ENCODE data around the gene HEG1. TPM values are rescaled to one million over a fixed set of nuclear protein-coding genes. Genes with fewer than 3 reads are reported as not detected.
A peak's percentile ranks its signal among the peaks of the same experiment; 100 is the strongest.

Gene HEG1
- total and polyA plus RNA-seq, 2 donors: 3.7 to 4.7 TPM

DNA sequence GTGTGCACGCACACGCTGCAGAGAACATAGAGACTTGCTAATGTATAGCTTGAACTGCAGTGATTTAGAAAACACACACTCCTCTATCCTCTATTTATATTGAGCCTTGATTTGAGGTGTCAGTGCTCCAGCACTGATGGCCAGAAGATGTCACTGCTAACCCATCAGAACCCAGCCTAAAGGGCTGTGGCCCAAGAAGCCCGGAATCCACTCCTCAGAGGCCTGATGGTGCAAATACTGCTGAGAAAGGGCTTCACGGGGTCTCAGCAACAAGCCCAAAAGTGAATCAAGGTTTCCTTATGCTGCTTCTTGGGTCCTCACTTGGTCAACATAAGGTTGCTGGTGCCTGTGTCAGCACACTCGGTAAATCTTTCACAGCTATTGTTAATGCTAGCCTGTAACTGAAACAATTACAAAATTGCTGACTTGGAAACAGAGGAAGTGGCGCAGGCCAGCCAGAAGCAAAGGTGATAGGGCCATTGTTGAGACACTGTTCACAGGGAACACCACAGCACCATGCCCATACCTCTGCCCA is 60.3 kb downstream of the HEG1 start:
- peaks cover 2 to 9% of the 10 kb centered on the region in 2 donors for H3K36me3 ChIP-seq (ENCODE audit: control insufficient read depth in 2 of 2, insufficient read depth in 2 of 2, low read length in 1 of 2)
- H3K27ac ChIP-seq (ENCODE audit: low read depth in 1 of 2, low read length in 1 of 2): peak overlapping the region in 1 of 2 donors; percentile 33
- H3K9me3 ChIP-seq (ENCODE audit: control insufficient read depth in 2 of 2, insufficient read depth in 1 of 2, low read length in 1 of 2): no peaks in the 10 kb centered on the region
- peaks cover 0 to 12% of the 10 kb centered on the region in 2 donors for H3K4me1 ChIP-seq (ENCODE audit: control insufficient read depth in 2 of 2, insufficient read depth in 2 of 2, low read length in 2 of 2)
- no peak overlapping the region for H3K4me3 ChIP-seq (ENCODE audit: low read length in 2 of 2)
- WGBS: 63% methylated on average over 6 of the region's 6 CpGs
- H3K27me3 ChIP-seq (ENCODE audit: control insufficient read depth in 2 of 2, insufficient read depth in 1 of 2, low read length in 1 of 2): no peaks in the 10 kb centered on the region
- DNase-seq (ENCODE audit: low read depth in 6 of 9, low spot score in 9 of 9): peak in 7 of 9 donors; percentile 42 to 80 (median 59)

GRCh38 chr3:124993466-124993865 is 62.3 kb downstream of the HEG1 start:
- no peak for DNase-seq (ENCODE audit: low read depth in 6 of 9, low spot score in 9 of 9)

DNA sequence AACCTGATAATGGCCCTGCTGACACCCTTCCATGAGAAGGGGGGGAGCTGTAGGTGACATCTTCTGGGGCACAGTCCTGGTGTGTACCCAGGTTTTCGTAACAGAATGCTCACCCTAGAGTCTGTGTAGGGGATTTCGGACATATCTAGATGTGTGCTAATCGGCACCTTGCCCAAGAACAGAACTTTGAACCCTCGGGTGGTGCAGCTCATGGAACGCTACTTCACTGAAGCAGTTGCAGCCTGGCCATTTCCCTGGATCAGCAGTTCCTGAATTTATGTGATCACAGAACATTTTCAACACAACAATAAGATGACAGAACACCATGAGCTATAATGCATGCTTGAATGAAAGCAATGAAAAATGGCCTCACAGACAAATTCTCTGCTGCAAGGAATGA is 63.8 kb downstream of the HEG1 start:
- no peak overlapping the region for H3K27ac ChIP-seq (ENCODE audit: low read depth in 1 of 2, low read length in 1 of 2)
- peaks cover 0 to 5% of the 10 kb centered on the region in 2 donors for H3K4me1 ChIP-seq (ENCODE audit: control insufficient read depth in 2 of 2, insufficient read depth in 2 of 2, low read length in 2 of 2)
- 96% methylated on average over 5 of the region's 5 CpGs for WGBS
- no peaks in the 10 kb centered on the region for H3K27me3 ChIP-seq (ENCODE audit: control insufficient read depth in 2 of 2, insufficient read depth in 1 of 2, low read length in 1 of 2)
- DNase-seq (ENCODE audit: low read depth in 6 of 9, low spot score in 9 of 9): no peak
- H3K36me3 ChIP-seq (ENCODE audit: control insufficient read depth in 2 of 2, insufficient read depth in 2 of 2, low read length in 1 of 2): peaks cover 6 to 16% of the 10 kb centered on the region in 2 donors
- no peak overlapping the region for H3K4me3 ChIP-seq (ENCODE audit: low read length in 2 of 2)
- H3K9me3 ChIP-seq (ENCODE audit: control insufficient read depth in 2 of 2, insufficient read depth in 1 of 2, low read length in 1 of 2): no peaks in the 10 kb centered on the region

More at GRCh38 chr3:124993466-124993865, 62.3 kb downstream of the HEG1 start:
- Histone ChIP-seq H3K4me1 (ENCODE audit: control insufficient read depth in 2 of 2, insufficient read depth in 2 of 2, low read length in 2 of 2) (peaks cover 0 to 5% of the 10 kb centered on the region in 2 donors), H3K9me3 (ENCODE audit: control insufficient read depth in 2 of 2, insufficient read depth in 1 of 2, low read length in 1 of 2) (no peaks in the 10 kb centered on the region), H3K27me3 (ENCODE audit: control insufficient read depth in 2 of 2, insufficient read depth in 1 of 2, low read length in 1 of 2) (no peaks in the 10 kb centered on the region), H3K36me3 (ENCODE audit: control insufficient read depth in 2 of 2, insufficient read depth in 2 of 2, low read length in 1 of 2) (peaks cover 6 to 16% of the 10 kb centered on the region in 2 donors), H3K27ac (ENCODE audit: low read depth in 1 of 2, low read length in 1 of 2) (no peak overlapping the region), H3K4me3 (ENCODE audit: low read length in 2 of 2) (no peak overlapping the region)
- 96% methylated on average over 7 of the region's 7 CpGs for WGBS

DNA sequence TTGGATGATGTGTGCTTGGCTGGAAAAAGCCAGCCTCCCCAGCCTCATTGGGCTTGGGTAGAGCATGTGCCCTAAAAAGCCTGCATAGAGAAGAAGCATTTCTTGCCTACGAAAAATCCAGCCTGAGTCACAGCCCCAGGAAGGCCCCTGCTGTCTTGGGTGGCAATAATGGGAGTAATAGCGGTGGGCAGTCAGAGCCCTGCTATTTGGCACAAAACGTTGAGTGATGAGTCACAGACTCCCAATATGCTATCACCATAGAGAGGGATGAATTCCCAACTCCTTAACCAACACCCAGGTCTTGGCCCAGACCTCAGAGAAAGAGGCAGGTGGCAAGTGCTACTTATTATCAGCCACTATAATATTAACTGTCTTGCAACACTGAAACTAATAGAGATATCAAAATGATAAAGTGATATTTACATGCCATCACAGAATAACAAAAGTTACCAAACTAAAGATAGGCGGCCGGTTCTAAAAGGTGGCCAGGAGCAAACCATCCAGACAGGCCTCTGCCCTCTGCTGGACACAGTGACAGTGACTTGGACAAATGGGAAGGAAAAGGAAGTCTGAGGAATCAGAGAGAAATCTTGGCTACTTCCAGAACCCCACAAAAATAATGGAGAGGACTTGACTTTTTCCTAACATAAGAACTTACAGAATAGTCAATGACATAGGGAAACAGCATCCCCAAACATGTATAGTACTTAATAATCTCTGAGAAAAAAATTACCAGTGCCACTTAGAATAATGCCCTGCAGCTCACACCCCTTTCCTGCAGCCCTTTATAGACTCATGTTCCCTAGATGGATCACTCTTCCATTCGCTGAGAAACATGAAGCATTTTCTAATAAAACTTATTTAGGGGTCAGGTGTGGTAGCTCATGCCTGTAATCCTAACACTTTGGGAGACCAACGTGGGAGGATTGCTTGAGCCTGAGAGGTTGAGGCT is 69.3 kb downstream of the HEG1 start:
- DNase-seq (ENCODE audit: low read depth in 6 of 9, low spot score in 9 of 9): no peak
- Histone ChIP-seq H3K4me1 (ENCODE audit: control insufficient read depth in 2 of 2, insufficient read depth in 2 of 2, low read length in 2 of 2) (no peaks in the 10 kb centered on the region), H3K9me3 (ENCODE audit: control insufficient read depth in 2 of 2, insufficient read depth in 1 of 2, low read length in 1 of 2) (no peaks in the 10 kb centered on the region), H3K36me3 (ENCODE audit: control insufficient read depth in 2 of 2, insufficient read depth in 2 of 2, low read length in 1 of 2) (peaks cover 6 to 8% of the 10 kb centered on the region in 2 donors), H3K27me3 (ENCODE audit: control insufficient read depth in 2 of 2, insufficient read depth in 1 of 2, low read length in 1 of 2) (no peaks in the 10 kb centered on the region), H3K27ac (ENCODE audit: low read depth in 1 of 2, low read length in 1 of 2) (no peak overlapping the region), H3K4me3 (ENCODE audit: low read length in 2 of 2) (no peak overlapping the region)
- 91% methylated on average over 7 of the region's 7 CpGs for WGBS

GRCh38 chr3:124985349-124985748 is 70.4 kb downstream of the HEG1 start:
- Histone ChIP-seq H3K9me3 (ENCODE audit: control insufficient read depth in 2 of 2, insufficient read depth in 1 of 2, low read length in 1 of 2) (no peaks in the 10 kb centered on the region), H3K4me3 (ENCODE audit: low read length in 2 of 2) (no peak overlapping the region), H3K4me1 (ENCODE audit: control insufficient read depth in 2 of 2, insufficient read depth in 2 of 2, low read length in 2 of 2) (no peaks in the 10 kb centered on the region), H3K27ac (ENCODE audit: low read depth in 1 of 2, low read length in 1 of 2) (no peak overlapping the region), H3K27me3 (ENCODE audit: control insufficient read depth in 2 of 2, insufficient read depth in 1 of 2, low read length in 1 of 2) (no peaks in the 10 kb centered on the region), H3K36me3 (ENCODE audit: control insufficient read depth in 2 of 2, insufficient read depth in 2 of 2, low read length in 1 of 2) (peaks cover 4 to 8% of the 10 kb centered on the region in 2 donors)
- DNase-seq (ENCODE audit: low read depth in 6 of 9, low spot score in 9 of 9): no peak
- WGBS: 96% methylated on average over 4 of the region's 4 CpGs

- Histone ChIP-seq H3K9me3 (ENCODE audit: control insufficient read depth in 2 of 2, insufficient read depth in 1 of 2, low read length in 1 of 2) (no peaks in the 10 kb centered on the region), H3K36me3 (ENCODE audit: control insufficient read depth in 2 of 2, insufficient read depth in 2 of 2, low read length in 1 of 2) (peaks cover 0 to 4% of the 10 kb centered on the region in 2 donors), H3K27me3 (ENCODE audit: control insufficient read depth in 2 of 2, insufficient read depth in 1 of 2, low read length in 1 of 2) (no peaks in the 10 kb centered on the region), H3K4me3 (ENCODE audit: low read length in 2 of 2) (no peak overlapping the region), H3K4me1 (ENCODE audit: control insufficient read depth in 2 of 2, insufficient read depth in 2 of 2, low read length in 2 of 2) (no peaks in the 10 kb centered on the region), H3K27ac (ENCODE audit: low read depth in 1 of 2, low read length in 1 of 2) (no peak overlapping the region)
- 98% methylated on average over 3 of the region's 3 CpGs for WGBS
- no peak for DNase-seq (ENCODE audit: low read depth in 6 of 9, low spot score in 9 of 9)
These were observed 71.0 kb downstream of the HEG1 start for GRCh38 chr3:124984754-124985153.

DNA sequence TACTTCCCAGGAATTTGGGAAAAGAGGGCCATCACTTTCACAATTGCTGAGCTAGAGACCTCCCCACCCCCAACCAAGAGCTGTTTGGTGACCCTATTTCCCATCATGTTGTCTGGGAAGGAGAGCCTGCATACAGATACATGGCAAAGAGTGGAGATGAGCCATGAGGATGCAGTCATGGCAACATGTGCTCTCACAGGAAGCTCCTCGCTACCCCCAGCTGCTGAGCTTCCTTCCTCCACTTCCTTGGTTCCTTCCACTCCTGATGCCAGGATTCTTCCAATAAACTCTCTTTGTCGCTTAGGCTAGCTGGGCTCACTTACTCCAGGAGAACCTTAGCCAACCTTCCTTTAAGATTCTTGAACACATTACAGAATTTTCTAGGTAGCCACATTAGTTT is 72.9 kb downstream of the HEG1 start:
- Histone ChIP-seq H3K9me3 (ENCODE audit: control insufficient read depth in 2 of 2, insufficient read depth in 1 of 2, low read length in 1 of 2) (no peaks in the 10 kb centered on the region), H3K4me3 (ENCODE audit: low read length in 2 of 2) (no peak overlapping the region), H3K27ac (ENCODE audit: low read depth in 1 of 2, low read length in 1 of 2) (no peak overlapping the region), H3K27me3 (ENCODE audit: control insufficient read depth in 2 of 2, insufficient read depth in 1 of 2, low read length in 1 of 2) (no peaks in the 10 kb centered on the region), H3K4me1 (ENCODE audit: control insufficient read depth in 2 of 2, insufficient read depth in 2 of 2, low read length in 2 of 2) (no peaks in the 10 kb centered on the region), H3K36me3 (ENCODE audit: control insufficient read depth in 2 of 2, insufficient read depth in 2 of 2, low read length in 1 of 2) (no peaks in the 10 kb centered on the region)
- WGBS: 99% methylated on average over 2 of the region's 2 CpGs
- DNase-seq (ENCODE audit: low read depth in 6 of 9, low spot score in 9 of 9): no peak

DNA sequence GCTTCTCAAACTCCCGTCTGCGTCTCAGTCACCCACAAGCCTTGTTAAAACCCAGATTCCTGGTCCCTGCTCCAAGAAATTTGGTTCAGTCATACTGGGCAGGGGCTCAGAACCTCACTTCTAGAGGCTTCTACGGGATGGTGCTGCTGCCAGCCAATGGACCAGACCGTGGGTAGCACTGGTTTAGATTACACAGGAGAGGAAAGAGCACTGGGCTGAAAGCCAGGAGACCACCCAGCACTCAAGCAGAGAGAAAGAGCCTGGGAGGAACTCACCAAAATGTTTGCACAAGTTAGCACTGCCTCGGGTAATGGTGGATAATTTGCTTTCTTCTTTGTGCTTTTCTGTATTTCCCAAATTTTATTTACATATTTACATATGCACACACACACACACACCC is 74.3 kb downstream of the HEG1 start:
- no peaks in the 10 kb centered on the region for H3K4me1 ChIP-seq (ENCODE audit: control insufficient read depth in 2 of 2, insufficient read depth in 2 of 2, low read length in 2 of 2)
- no peak overlapping the region for H3K4me3 ChIP-seq (ENCODE audit: low read length in 2 of 2)
- no peaks in the 10 kb centered on the region for H3K36me3 ChIP-seq (ENCODE audit: control insufficient read depth in 2 of 2, insufficient read depth in 2 of 2, low read length in 1 of 2)
- WGBS: 92% methylated on average over 5 of the region's 5 CpGs
- H3K9me3 ChIP-seq (ENCODE audit: control insufficient read depth in 2 of 2, insufficient read depth in 1 of 2, low read length in 1 of 2): no peaks in the 10 kb centered on the region
- H3K27ac ChIP-seq (ENCODE audit: low read depth in 1 of 2, low read length in 1 of 2): no peak overlapping the region
- H3K27me3 ChIP-seq (ENCODE audit: control insufficient read depth in 2 of 2, insufficient read depth in 1 of 2, low read length in 1 of 2): no peaks in the 10 kb centered on the region
- no peak for DNase-seq (ENCODE audit: low read depth in 6 of 9, low spot score in 9 of 9)

- no peaks in the 10 kb centered on the region for H3K9me3 ChIP-seq (ENCODE audit: control insufficient read depth in 2 of 2, insufficient read depth in 1 of 2, low read length in 1 of 2)
- H3K4me1 ChIP-seq (ENCODE audit: control insufficient read depth in 2 of 2, insufficient read depth in 2 of 2, low read length in 2 of 2): no peaks in the 10 kb centered on the region
- DNase-seq (ENCODE audit: low read depth in 6 of 9, low spot score in 9 of 9): no peak
- H3K27ac ChIP-seq (ENCODE audit: low read depth in 1 of 2, low read length in 1 of 2): no peak overlapping the region
- 98% methylated on average over 7 of the region's 7 CpGs for WGBS
- H3K4me3 ChIP-seq (ENCODE audit: low read length in 2 of 2): no peak overlapping the region
- H3K36me3 ChIP-seq (ENCODE audit: control insufficient read depth in 2 of 2, insufficient read depth in 2 of 2, low read length in 1 of 2): no peaks in the 10 kb centered on the region
- no peaks in the 10 kb centered on the region for H3K27me3 ChIP-seq (ENCODE audit: control insufficient read depth in 2 of 2, insufficient read depth in 1 of 2, low read length in 1 of 2)
These were observed 77.2 kb downstream of the HEG1 start for GRCh38 chr3:124978627-124979026.

Measured in thymus (tissue), 11 donors.